GM19397 (cell line): ENCODE data around the gene SSH2.
"Not testable (repeated sequence)": the region's sequence is repeated elsewhere in the genome, so short reads cannot be mapped to it uniquely, and the experiment has no call there.

Experiments used
- ATAC-seq: cut with Tn5 transposase; IDR thresholded peaks from one replicate; pipeline ENCODE4 v1.9.1; 2021; ENCODE audit warnings: mild to moderate bottlenecking, moderate library complexity; ENCODE audit not compliant: unreplicated experiment

The SSH2 gene

GRCh38 chr17:29874931-29875596, 55.0 kb downstream of the SSH2 start:
- no peak for ATAC-seq

DNA sequence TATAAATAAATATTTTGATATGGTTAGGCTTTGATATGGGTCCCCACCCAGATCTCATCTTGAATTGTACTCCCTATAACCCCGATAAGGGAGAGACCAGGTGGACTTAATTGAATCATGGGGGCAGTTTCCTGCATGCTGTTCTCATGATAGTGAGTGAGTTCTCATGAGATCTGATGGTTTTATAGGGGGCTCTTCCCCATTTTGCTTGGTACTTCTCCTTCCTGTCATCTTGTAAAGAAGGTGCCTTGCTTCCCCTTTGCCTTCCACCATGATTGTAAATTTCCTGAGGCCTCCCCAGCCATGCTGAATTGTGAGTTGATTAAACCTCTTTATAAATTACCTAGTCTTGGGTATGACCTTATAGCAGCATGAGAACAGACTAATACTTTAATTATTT, 55.7 kb downstream of the SSH2 start:
- not testable (repeated sequence) for ATAC-seq

GRCh38 chr17:29873476-29873875, 56.6 kb downstream of the SSH2 start:
- no peak for ATAC-seq

DNA sequence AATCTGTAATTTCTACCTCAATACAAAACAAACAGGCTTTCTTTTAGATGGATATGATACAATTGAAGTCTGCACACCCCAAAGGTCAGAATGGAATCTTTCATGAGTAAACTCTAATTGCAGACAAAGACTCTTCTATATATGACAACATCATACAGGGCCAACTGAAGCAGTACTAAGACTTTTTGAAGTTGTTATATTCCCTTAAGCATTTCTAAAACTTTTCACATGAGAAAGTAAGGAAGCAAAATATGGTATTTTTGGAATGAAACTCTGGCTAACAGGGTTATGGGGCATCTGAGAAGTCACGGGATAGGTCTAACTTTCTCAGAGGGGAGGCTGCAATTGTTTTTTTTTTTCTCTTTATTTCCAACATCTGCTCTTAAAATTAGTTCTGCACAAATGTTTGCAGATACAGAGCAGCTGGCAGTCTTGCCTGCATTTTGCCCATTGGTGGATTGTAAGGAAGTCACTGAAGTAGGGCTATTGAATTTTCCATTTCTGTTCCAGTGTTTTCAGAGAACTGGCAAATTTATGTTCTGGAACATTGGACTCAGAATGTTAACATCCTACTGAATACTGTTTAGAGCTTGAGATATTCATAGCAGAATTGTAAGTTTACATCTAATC, 59.1 kb downstream of the SSH2 start:
- ATAC-seq: no peak

DNA sequence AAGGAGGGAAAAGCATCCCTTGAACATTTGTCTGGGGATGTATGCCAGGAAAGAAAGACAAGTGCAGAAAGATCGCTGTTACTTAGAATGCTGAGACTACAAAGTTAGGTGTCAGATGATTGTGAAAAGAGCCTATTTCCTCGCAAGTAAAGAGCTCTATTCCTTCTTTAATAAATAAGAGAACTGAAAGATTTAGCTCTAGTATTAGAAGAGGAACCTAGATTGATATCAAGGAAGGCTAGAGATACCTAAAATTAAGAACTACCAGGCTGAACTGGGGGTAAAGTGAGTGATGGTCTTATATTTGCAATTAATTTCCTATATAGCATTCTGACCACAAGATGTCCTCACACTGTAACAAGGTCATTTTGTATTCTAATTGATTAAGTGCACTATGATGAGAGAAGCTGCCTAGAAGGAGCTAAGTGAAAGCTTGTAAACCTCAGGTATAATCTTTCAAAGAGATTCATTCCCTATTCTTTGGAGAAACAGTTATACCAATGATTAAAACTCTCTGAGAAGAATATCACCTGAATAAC, 62.3 kb downstream of the SSH2 start:
- ATAC-seq: no peak

- ATAC-seq: no peak
These were observed 63.2 kb downstream of the SSH2 start for GRCh38 chr17:29866746-29867404.

GRCh38 chr17:29864615-29865014, 65.4 kb downstream of the SSH2 start:
- no peak for ATAC-seq

- not testable (repeated sequence) for ATAC-seq
These were observed 65.9 kb downstream of the SSH2 start for GRCh38 chr17:29864123-29864522.

- no peak for ATAC-seq
These were observed 67.1 kb downstream of the SSH2 start for GRCh38 chr17:29862951-29863350.

GRCh38 chr17:29862127-29862526, 67.9 kb downstream of the SSH2 start:
- no peak for ATAC-seq

GRCh38 chr17:29859445-29859844, 70.6 kb downstream of the SSH2 start:
- not testable (repeated sequence) for ATAC-seq

DNA sequence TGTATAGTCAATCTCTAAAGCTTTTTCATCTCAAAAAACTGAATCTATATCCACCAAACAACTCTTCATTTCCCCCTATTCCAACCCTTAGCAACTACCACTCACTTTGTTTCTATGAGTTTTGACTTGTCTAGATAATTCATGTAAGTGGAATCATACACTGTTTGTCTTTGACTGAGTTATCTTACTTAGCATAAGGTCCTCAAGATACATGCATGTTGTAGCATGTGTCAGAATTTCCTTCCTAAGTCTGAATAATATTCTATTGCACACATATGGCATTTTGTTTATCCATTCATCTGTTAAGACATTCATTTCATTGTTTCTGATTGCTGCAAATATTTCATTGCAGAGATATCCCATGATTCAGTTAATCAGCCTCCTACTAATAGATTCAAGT, 72.2 kb downstream of the SSH2 start:
- no peak for ATAC-seq

- ATAC-seq: not testable (repeated sequence)
These were observed 72.9 kb downstream of the SSH2 start for GRCh38 chr17:29857105-29857504.

DNA sequence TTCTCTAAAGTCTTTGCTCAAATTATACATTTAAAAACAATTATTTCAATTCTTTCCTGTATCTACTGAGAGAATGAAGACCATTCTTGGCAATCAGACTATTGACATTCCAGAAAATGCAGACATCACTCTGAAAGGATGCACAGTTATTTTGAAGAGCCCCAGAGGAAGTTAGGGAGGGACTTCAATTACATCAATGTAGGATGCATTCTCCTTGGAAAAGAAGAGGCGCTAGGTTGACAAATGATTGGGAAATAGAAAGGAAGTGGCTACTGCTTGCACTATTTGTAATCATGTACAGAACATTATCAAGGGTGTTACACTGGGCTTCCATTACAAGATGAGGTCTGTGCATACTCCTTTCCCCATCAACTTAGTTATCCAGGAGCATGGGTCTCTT, 74.3 kb downstream of the SSH2 start:
- no peak for ATAC-seq

- no peak for ATAC-seq
These were observed 81.3 kb downstream of the SSH2 start for GRCh38 chr17:29848737-29849136.

DNA sequence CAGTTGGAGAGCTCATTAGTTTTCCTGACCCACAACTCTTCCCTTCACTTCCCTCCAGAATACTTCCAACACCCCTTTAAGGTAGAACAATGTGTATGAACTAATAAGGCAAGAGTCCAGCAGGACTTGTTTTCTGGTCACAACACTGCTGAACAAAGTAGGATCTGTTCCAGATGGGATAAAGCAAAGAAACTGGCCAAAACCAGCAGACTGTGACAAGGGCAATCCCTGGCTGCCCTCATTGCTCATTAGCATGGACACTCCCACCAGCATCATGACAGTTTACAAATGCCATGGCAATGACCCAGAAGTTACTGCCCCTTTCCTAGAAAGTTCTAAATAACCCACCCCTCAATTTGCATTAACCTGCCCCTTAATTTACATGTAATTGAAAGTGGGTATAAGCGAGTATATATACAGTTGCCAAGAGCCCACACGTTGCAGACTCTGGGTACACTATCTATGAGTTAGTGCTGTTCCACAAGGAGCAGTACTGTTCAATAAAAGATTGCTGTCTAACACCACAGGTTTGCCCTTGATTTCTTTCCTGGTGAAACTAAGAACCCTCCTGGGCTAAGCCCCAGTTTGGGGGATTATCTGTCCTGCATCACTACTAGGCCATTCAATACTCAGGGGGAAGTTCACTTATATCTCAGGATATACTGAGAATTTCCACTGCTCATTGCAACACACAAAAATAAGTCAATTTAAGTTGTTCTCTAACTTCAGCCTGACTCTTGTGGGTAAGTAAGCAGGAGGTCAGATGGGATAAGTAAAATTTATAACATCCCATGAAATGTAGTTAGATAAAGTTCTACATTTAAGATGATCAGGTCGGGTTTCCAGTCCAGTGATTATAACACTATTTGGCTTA, 82.3 kb downstream of the SSH2 start:
- no peak for ATAC-seq

DNA sequence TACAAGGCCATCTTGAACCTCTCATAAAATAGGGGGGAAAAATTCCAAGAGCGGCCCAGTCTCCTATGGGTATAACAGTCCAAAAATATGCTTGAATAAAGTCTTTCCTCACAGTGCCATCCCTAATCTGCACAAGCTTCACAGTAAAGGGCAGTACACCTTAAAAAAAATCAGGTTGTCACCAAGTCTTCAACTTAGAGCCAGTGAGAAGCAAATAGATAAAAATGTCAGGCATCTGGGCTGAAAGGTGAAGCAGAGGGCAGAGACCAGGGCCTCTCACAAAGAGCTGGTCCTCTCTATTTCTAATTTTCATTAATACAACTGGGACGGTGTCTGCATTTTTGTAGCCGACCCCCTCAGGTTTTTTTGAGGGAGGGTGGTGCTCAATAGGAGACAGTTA, 82.9 kb downstream of the SSH2 start:
- ATAC-seq: no peak

- no peak for ATAC-seq
These were observed 83.7 kb downstream of the SSH2 start for GRCh38 chr17:29846298-29846697.

GRCh38 chr17:29844339-29845048, 85.5 kb downstream of the SSH2 start:
- no peak for ATAC-seq

GRCh38 chr17:29840884-29841283, 89.1 kb downstream of the SSH2 start:
- ATAC-seq: no peak
